HEK293T (cell line): ENCODE results near the gene FLT4.

Experiments used
- ARNT ChIP-seq: fragments of 450-650 bp; IDR thresholded peaks from 2 replicates; pipeline ENCODE4 v1.6.1; 2017; ENCODE audit warnings: mild to moderate bottlenecking
- BHLHE40 ChIP-seq: fragments of 450-650 bp; IDR thresholded peaks from 2 replicates; pipeline ENCODE4 v1.6.1; 2016; ENCODE audit warnings: mild to moderate bottlenecking, moderate library complexity, borderline replicate concordance
- FOXA1 ChIP-seq: fragments of 450-650 bp; IDR thresholded peaks from 2 replicates; pipeline ENCODE4 v1.6.1; 2016; ENCODE audit warnings: mild to moderate bottlenecking
- FOXM1 ChIP-seq: fragments of 450-650 bp; IDR thresholded peaks from 2 replicates; pipeline ENCODE4 v1.6.1; 2017; ENCODE audit warnings: mild to moderate bottlenecking, borderline replicate concordance
- HDGF ChIP-seq: fragments of 450-650 bp; IDR thresholded peaks from 2 replicates; pipeline ENCODE4 v1.6.1; 2017; ENCODE audit warnings: antibody characterized with exemption, borderline replicate concordance
- L3MBTL2 ChIP-seq: fragments of 450-650 bp; conservative IDR thresholded peaks from 2 replicates; pipeline ENCODE4 v1.6.1; 2016; ENCODE audit warnings: mild to moderate bottlenecking
- NFRKB ChIP-seq: fragments of 450-650 bp; IDR thresholded peaks from 2 replicates; pipeline ENCODE4 v1.6.1; 2016; ENCODE audit warnings: mild to moderate bottlenecking, moderate library complexity
- SP1 ChIP-seq: fragments of 450-650 bp; IDR thresholded peaks from 2 replicates; pipeline ENCODE4 v1.6.1; 2017
- SUZ12 ChIP-seq: fragments of 450-650 bp; IDR thresholded peaks from 2 replicates; pipeline ENCODE4 v1.6.1; 2016; ENCODE audit warnings: mild to moderate bottlenecking
- TARDBP ChIP-seq: fragments of 450-650 bp; IDR thresholded peaks from 2 replicates; pipeline ENCODE4 v1.6.1; 2016
- ZNF384 ChIP-seq: fragments of 450-650 bp; IDR thresholded peaks from 2 replicates; pipeline ENCODE4 v1.6.1; 2016

GRCh38 chr5:180558232-180558631 is 91.2 kb downstream of the FLT4 start:
- TF ChIP-seq BHLHE40: no peak
- no peak for TF ChIP-seq ARNT
- no peak for TF ChIP-seq L3MBTL2
- no peak for TF ChIP-seq NFRKB
- no peak for TF ChIP-seq FOXM1
- TF ChIP-seq SP1: no peak
- no peak for TF ChIP-seq TARDBP
- no peak for TF ChIP-seq ZNF384
- no peak for TF ChIP-seq FOXA1
- TF ChIP-seq SUZ12: no peak
- TF ChIP-seq HDGF: no peak
